ENCODE data around the gene LSM3.

GRCh38 chr3:14245248-14245639 is 66.6 kb downstream of the LSM3 start:
- TF ChIP-seq, protein P1, sequence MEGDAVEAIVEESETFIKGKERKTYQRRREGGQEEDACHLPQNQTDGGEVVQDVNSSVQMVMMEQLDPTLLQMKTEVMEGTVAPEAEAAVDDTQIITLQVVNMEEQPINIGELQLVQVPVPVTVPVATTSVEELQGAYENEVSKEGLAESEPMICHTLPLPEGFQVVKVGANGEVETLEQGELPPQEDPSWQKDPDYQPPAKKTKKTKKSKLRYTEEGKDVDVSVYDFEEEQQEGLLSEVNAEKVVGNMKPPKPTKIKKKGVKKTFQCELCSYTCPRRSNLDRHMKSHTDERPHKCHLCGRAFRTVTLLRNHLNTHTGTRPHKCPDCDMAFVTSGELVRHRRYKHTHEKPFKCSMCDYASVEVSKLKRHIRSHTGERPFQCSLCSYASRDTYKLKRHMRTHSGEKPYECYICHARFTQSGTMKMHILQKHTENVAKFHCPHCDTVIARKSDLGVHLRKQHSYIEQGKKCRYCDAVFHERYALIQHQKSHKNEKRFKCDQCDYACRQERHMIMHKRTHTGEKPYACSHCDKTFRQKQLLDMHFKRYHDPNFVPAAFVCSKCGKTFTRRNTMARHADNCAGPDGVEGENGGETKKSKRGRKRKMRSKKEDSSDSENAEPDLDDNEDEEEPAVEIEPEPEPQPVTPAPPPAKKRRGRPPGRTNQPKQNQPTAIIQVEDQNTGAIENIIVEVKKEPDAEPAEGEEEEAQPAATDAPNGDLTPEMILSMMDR (IDR thresholded peaks at IDR 0.05) = no peak
- no peak for TF ChIP-seq REST (IDR thresholded peaks at IDR 0.05; ENCODE audit: insufficient read depth in 1 of 2, low read depth in 2 of 2, low read length in 1 of 2)
- TF ChIP-seq POLR2AphosphoS5 (IDR thresholded peaks at IDR 0.05; ENCODE audit: low read depth, low read length) = no peak
